ENCODE measurements around the gene PTGER3.

- TF ChIP-seq CTCF (conservative IDR thresholded peaks at IDR 0.05) (no peak), ZFX (IDR thresholded peaks at IDR 0.05) (no peak)
Measured at GRCh38 chr1:71044833-71045232, 2.8 kb downstream of the PTGER3 start.

Measured in C4-2B (cell line).